ENCODE data around the gene KLF13.

DNA sequence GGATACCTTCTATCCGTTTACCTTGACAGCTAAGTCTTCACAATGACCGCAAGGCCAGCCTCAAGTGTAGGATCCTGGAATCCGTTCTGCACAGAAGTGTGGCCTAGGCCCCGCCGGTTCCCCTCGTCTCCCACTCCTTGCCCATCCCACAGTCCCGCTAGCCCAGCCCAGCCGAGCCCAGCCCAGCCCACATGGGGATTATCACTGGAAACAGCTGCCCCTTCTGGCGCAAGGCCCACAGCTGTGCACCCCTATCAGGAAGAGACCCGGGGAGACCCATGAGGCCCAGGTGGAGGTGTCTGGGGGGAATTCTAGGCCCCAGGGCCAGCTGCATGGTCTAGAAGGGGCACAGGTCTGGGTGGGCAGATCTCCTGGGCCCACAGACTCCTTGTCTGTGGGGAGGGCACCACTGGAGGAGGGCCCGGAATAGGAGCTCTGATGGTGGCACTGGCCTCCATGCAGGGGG lies 27.9 kb upstream of the KLF13 start:
- TF ChIP-seq, protein P1, sequence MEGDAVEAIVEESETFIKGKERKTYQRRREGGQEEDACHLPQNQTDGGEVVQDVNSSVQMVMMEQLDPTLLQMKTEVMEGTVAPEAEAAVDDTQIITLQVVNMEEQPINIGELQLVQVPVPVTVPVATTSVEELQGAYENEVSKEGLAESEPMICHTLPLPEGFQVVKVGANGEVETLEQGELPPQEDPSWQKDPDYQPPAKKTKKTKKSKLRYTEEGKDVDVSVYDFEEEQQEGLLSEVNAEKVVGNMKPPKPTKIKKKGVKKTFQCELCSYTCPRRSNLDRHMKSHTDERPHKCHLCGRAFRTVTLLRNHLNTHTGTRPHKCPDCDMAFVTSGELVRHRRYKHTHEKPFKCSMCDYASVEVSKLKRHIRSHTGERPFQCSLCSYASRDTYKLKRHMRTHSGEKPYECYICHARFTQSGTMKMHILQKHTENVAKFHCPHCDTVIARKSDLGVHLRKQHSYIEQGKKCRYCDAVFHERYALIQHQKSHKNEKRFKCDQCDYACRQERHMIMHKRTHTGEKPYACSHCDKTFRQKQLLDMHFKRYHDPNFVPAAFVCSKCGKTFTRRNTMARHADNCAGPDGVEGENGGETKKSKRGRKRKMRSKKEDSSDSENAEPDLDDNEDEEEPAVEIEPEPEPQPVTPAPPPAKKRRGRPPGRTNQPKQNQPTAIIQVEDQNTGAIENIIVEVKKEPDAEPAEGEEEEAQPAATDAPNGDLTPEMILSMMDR (IDR thresholded peaks at IDR 0.05): no peak
- no peak for TF ChIP-seq EZH2 (IDR thresholded peaks at IDR 0.05; ENCODE audit: borderline replicate concordance, insufficient read depth, low read depth, low read length, poor library complexity, severe bottlenecking)

Data from B cell (primary cell).